Neural progenitor cell (in vitro differentiated cells): ENCODE measurements around the gene FAM216A.

ENCODE experiments used
- CTCF ChIP-seq: fragments of 200-600 bp; sonication (generic); IDR thresholded peaks from 2 replicates; pipeline ENCODE4 v1.5.1; 2017; ENCODE audit warnings: antibody characterized with exemption, mild to moderate bottlenecking
- EZH2 ChIP-seq: fragments of 200-600 bp; sonication (generic); IDR thresholded peaks from 2 replicates; pipeline ENCODE4 v1.6.1; 2017; ENCODE audit warnings: antibody characterized with exemption, mild to moderate bottlenecking, moderate library complexity
- EZH2phosphoT487 ChIP-seq: fragments of 200-600 bp; sonication (generic); IDR thresholded peaks from 2 replicates; pipeline ENCODE4 v1.6.1; 2017; ENCODE audit warnings: antibody characterized with exemption

- no peak for TF ChIP-seq CTCF
- TF ChIP-seq EZH2, result no peak
- no peak for TF ChIP-seq EZH2phosphoT487
Measured at GRCh38 chr12:110528277-110528839, 59.7 kb downstream of the FAM216A start.
